Caco-2 (cell line): ENCODE measurements around the gene PLPP7. TPM values are rescaled to one million over a fixed set of nuclear protein-coding genes. Genes with fewer than 3 reads are reported as not detected.

Experiments
- BruUV-seq: library from RNA; stranded (reverse); fragments of 400-500 nt; replicated peaks from 2 replicates; lab custom pipeline; 2021; lab: Mats Ljungman, UMichigan
- CTCF ChIA-PET: fragments of 300-600 bp; sonication (Branson Sonifier 250); formaldehyde crosslinking; loops from one replicate; lab custom pipeline; 2022; ENCODE audit warnings: antibody characterized with exemption; lab: Charles Lee
- POLR2A ChIA-PET: fragments of 300-600 bp; sonication (Branson Sonifier 250); formaldehyde crosslinking; loops from one replicate; lab custom pipeline; 2022; ENCODE audit warnings: antibody characterized with exemption; lab: Charles Lee
- DNase-seq, 2 experiments: peaks; one replicate each; pipeline versions ENCODE4 v3.0.0 to v3.0.0-alpha.2; 2020 to 2022
- H3K27me3 ChIP-seq: replicated peaks from 2 replicates; pipeline ENCODE4 v1.6.0; 2011; ENCODE audit warnings: low read length; ENCODE audit not compliant: control insufficient read depth, insufficient read depth
- H3K36me3 ChIP-seq: 2 replicates; pipeline ENCODE4 v1.5.1; 2011; ENCODE audit warnings: low read length; ENCODE audit not compliant: control insufficient read depth, insufficient read depth
- H3K4me1 ChIP-seq: fragments of 250-450 bp; sonication (Bioruptor Pico); 2 replicates; pipeline ENCODE4 v1.5.1; 2020; ENCODE audit warnings: mild to moderate bottlenecking
- H3K4me3 ChIP-seq: 2 replicates; pipeline ENCODE4 v1.5.1; 2011; ENCODE audit warnings: low read depth, mild to moderate bottlenecking, control low read depth, low read length
- H3K9me3 ChIP-seq: fragments of 250-450 bp; sonication (Bioruptor Pico); 2 replicates; pipeline ENCODE4 v1.5.1; 2020; ENCODE audit warnings: mild to moderate bottlenecking, moderate library complexity
- H3K27ac Mint-ChIP-seq: one replicate; pipeline ENCODE4 v1.8.0; 2022; ENCODE audit warnings: mixed read lengths; ENCODE audit not compliant: unreplicated experiment
- H3K27me3 Mint-ChIP-seq: one replicate; pipeline ENCODE4 v1.8.0; 2022; ENCODE audit warnings: mixed read lengths; ENCODE audit not compliant: insufficient read depth, unreplicated experiment
- H3K36me3 Mint-ChIP-seq: one replicate; pipeline ENCODE4 v1.8.0; 2022; ENCODE audit warnings: mild to moderate bottlenecking, mixed read lengths; ENCODE audit not compliant: insufficient read depth, unreplicated experiment
- H3K4me1 Mint-ChIP-seq: one replicate; pipeline ENCODE4 v1.8.0; 2022; ENCODE audit warnings: low read depth, mixed read lengths; ENCODE audit not compliant: unreplicated experiment
- H3K4me3 Mint-ChIP-seq: one replicate; pipeline ENCODE4 v1.8.0; 2022; ENCODE audit warnings: mild to moderate bottlenecking, moderate library complexity, mixed read lengths; ENCODE audit not compliant: unreplicated experiment
- H3K9me3 Mint-ChIP-seq: one replicate; pipeline ENCODE4 v1.8.0; 2022; ENCODE audit warnings: mixed read lengths; ENCODE audit not compliant: unreplicated experiment
- CTCF ChIP-seq, 2 experiments: fragments of 200-600 bp in 1 of 2; IDR thresholded peaks; 1 replicate in 1 of 2; 2 replicates in 1 of 2; pipeline versions ENCODE4 v1.5.1 to v1.8.0; 2011 to 2022; ENCODE audit warnings: antibody characterized with exemption in 1 of 2, control low read depth in 1 of 2, inconsistent platforms in 1 of 2, low read depth in 1 of 2, low read length in 1 of 2, mild to moderate bottlenecking in 1 of 2, moderate library complexity in 1 of 2; ENCODE audit not compliant: insufficient read depth in 1 of 2, severe bottlenecking in 1 of 2, unreplicated experiment in 1 of 2
- intact Hi-C: fragments of 100-400 bp; cut with micrococcal nuclease; formaldehyde crosslinking; loops from one replicate; pipeline ENCODE4 v1.10.0; 2022; ENCODE audit not compliant: unreplicated experiment
- total RNA-seq: library from RNA; stranded (reverse); gene quantifications from 2 replicates; pipeline ENCODE4 v1.2.3, GENCODE V29; 2022

Gene PLPP7
- total RNA-seq, 1 experiment from 2014 or later = 0.11 TPM

- Mint-ChIP-seq H3K27me3 (peaks cover 6% of the 10 kb centered on the region), H3K27ac (no peak within 1 kb of the TSS), H3K4me1 (no peaks in the 10 kb centered on the region), H3K36me3 (no peaks in the 10 kb centered on the region), H3K9me3 (no peaks in the 10 kb centered on the region), H3K4me3 (peak within 1 kb of the TSS; percentile 79)
- Histone ChIP-seq H3K9me3 (no peaks in the 10 kb centered on the region), H3K36me3 (no peaks in the 10 kb centered on the region), H3K4me1 (peaks cover 7% of the 10 kb centered on the region), H3K4me3 (peak within 1 kb of the TSS; percentile 54), H3K27me3 (no peaks in the 10 kb centered on the region; the same call in 1 of the 2 replicates)
- ChIA-PET CTCF (no interaction called here), POLR2A (no interaction called here)
- intact Hi-C loops = loop anchor here (1.0 to 5.0 kb wide), 2 partner anchors 61 to 98 kb away; no protein-coding TSS in a partner anchor
- DNase-seq = peak in 1 of 2 experiments; percentile 30
- BruUV-seq = no TSS peak
- no peak for TF ChIP-seq CTCF (IDR thresholded peaks at IDR 0.05; ENCODE audit: insufficient read depth in 1 of 2, low read depth in 1 of 2, low read length in 1 of 2, severe bottlenecking in 1 of 2, unreplicated experiment in 1 of 2)
Measured at GRCh38 chr9:131276094-131276888, 13.2 kb upstream of the PLPP7 start, which contains the start of gene FAM78A. TSS of gene FAM78A (minus strand) at chr9:131276510. CDS start at chr9:131276179, 331 bp downstream.

GRCh38 chr9:131276891-131277286 lies 12.6 kb upstream of the PLPP7 start:
- no peaks in the 10 kb centered on the region for H3K36me3 Mint-ChIP-seq
- H3K36me3 ChIP-seq = no peaks in the 10 kb centered on the region
- H3K4me3 Mint-ChIP-seq = peak overlapping the region; percentile 79
- no peak for DNase-seq
- peaks cover 7% of the 10 kb centered on the region for H3K4me1 ChIP-seq
- intact Hi-C loops = loop anchor here (1.0 to 5.0 kb wide), 2 partner anchors 60 to 99 kb away; no protein-coding TSS in a partner anchor
- H3K27ac Mint-ChIP-seq = no peak overlapping the region
- TF ChIP-seq CTCF (IDR thresholded peaks at IDR 0.05; ENCODE audit: insufficient read depth in 1 of 2, low read depth in 1 of 2, low read length in 1 of 2, severe bottlenecking in 1 of 2, unreplicated experiment in 1 of 2) = no peak
- H3K9me3 ChIP-seq = no peaks in the 10 kb centered on the region
- H3K27me3 Mint-ChIP-seq = peaks cover 9% of the 10 kb centered on the region
- H3K9me3 Mint-ChIP-seq = no peaks in the 10 kb centered on the region
- H3K4me1 Mint-ChIP-seq = peaks cover under 1% of the 10 kb centered on the region
- no peaks in the 10 kb centered on the region; the same call in 1 of the 2 replicates for H3K27me3 ChIP-seq
- CTCF ChIA-PET = no interaction called here
- no TSS peak for BruUV-seq
- H3K4me3 ChIP-seq = peak overlapping the region; percentile 54
- POLR2A ChIA-PET = no interaction called here

GRCh38 chr9:131277287-131277909 lies 12.1 kb upstream of the PLPP7 start:
- TF ChIP-seq CTCF (IDR thresholded peaks at IDR 0.05; ENCODE audit: insufficient read depth in 1 of 2, low read depth in 1 of 2, low read length in 1 of 2, severe bottlenecking in 1 of 2, unreplicated experiment in 1 of 2) = no peak
- Histone ChIP-seq H3K36me3 (no peaks in the 10 kb centered on the region), H3K4me3 (peak overlapping the region; percentile 54), H3K27me3 (peaks cover 1% of the 10 kb centered on the region), H3K4me1 (peaks cover 7% of the 10 kb centered on the region), H3K9me3 (no peaks in the 10 kb centered on the region)
- Mint-ChIP-seq H3K36me3 (no peaks in the 10 kb centered on the region), H3K27me3 (peaks cover 14% of the 10 kb centered on the region), H3K9me3 (no peaks in the 10 kb centered on the region), H3K4me1 (peaks cover 6% of the 10 kb centered on the region), H3K4me3 (peak overlapping the region; percentile 79), H3K27ac (no peak overlapping the region)
- no TSS peak for BruUV-seq
- no peak for DNase-seq
- POLR2A ChIA-PET = no interaction called here
- intact Hi-C loops = loop anchor here (5.0 kb wide), 1 partner anchor 60 kb away; no protein-coding TSS in a partner anchor
- CTCF ChIA-PET = no interaction called here
